NT2/D1 (cell line): ENCODE data around the gene FGD5.

Source experiments
- SUZ12 ChIP-seq: IDR thresholded peaks from 2 replicates; pipeline ENCODE4 v1.6.1; 2011; ENCODE audit not compliant: insufficient read length, insufficient read depth; ENCODE audit errors: extremely low read depth
- YY1 ChIP-seq: IDR thresholded peaks from 2 replicates; pipeline ENCODE4 v1.6.1; 2011; ENCODE audit not compliant: insufficient read length, insufficient read depth

DNA sequence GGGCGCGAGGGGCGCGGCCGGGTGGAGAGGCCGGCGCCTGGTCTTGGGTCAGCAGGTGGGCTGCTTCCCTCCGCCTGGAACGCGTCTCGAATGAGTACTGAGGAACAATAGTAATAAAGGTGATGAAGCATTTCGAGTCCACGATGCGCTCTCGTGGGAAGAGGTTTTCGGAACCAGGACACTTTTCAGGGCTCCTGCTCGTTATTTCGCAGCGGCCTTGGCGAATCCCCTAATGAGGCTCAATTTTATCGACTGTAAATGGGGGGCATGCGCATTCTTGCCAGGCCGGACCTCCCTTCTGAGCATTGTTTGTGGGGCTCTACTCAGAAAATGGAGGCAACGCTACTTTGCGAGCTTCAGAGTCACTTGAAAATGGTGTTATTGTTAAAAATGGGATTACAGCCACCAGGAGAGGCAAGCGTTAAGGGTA, 129.9 kb downstream of the FGD5 start:
- TF ChIP-seq YY1, result no peak
- TF ChIP-seq SUZ12, result no peak
